ENCODE measurements around the gene ZNF264. TPM values are rescaled to one million over a fixed set of nuclear protein-coding genes. Genes with fewer than 3 reads are reported as not detected.
"Not testable (repeated sequence)": the region's sequence is repeated elsewhere in the genome, so short reads cannot be mapped to it uniquely, and the experiment has no call there.

ZNF264 gene
- total and polyA plus RNA-seq, 2 donors, result 6.3 to 27.8 TPM

GRCh38 chr19:57240311-57241090 is 49.2 kb downstream of the ZNF264 start, which contains the start of gene ZNF805:
Gene ZNF805 (plus strand): TSS chr19:57240632. CDS start chr19:57240892, 260 bp downstream.
- peak within 1 kb of the TSS; percentile 65 to 92 for H3K4me3 ChIP-seq (ENCODE audit: low read length in 2 of 2)
- DNase-seq (ENCODE audit: low read depth in 6 of 9, low spot score in 9 of 9), result peak; percentile 91 to 99 (median 95)
- no peaks in the 10 kb centered on the region for H3K27me3 ChIP-seq (ENCODE audit: control insufficient read depth in 2 of 2, insufficient read depth in 1 of 2, low read length in 1 of 2)
- peaks cover 13 to 17% of the 10 kb centered on the region in 2 donors for H3K4me1 ChIP-seq (ENCODE audit: control insufficient read depth in 2 of 2, insufficient read depth in 2 of 2, low read length in 2 of 2)
- peak within 1 kb of the TSS; percentile 85 to 89 for H3K27ac ChIP-seq (ENCODE audit: low read depth in 1 of 2, low read length in 1 of 2)
- under 1% methylated on average over 61 of the region's 61 CpGs for WGBS
- H3K9me3 ChIP-seq (ENCODE audit: control insufficient read depth in 2 of 2, insufficient read depth in 1 of 2, low read length in 1 of 2), result no peaks in the 10 kb centered on the region
- H3K36me3 ChIP-seq (ENCODE audit: control insufficient read depth in 2 of 2, insufficient read depth in 2 of 2, low read length in 1 of 2), result peaks cover 10 to 13% of the 10 kb centered on the region in 2 donors

GRCh38 chr19:57241176-57241575 is 49.9 kb downstream of the ZNF264 start:
- 38% methylated on average over 7 of the region's 7 CpGs for WGBS
- H3K27ac ChIP-seq (ENCODE audit: low read depth in 1 of 2, low read length in 1 of 2), result peak overlapping the region; percentile 85 to 89
- H3K36me3 ChIP-seq (ENCODE audit: control insufficient read depth in 2 of 2, insufficient read depth in 2 of 2, low read length in 1 of 2), result peaks cover 10 to 17% of the 10 kb centered on the region in 2 donors
- DNase-seq (ENCODE audit: low read depth in 6 of 9, low spot score in 9 of 9), result peak in 1 of 9 donors; percentile 8
- peak overlapping the region; percentile 65 to 92 for H3K4me3 ChIP-seq (ENCODE audit: low read length in 2 of 2)
- H3K4me1 ChIP-seq (ENCODE audit: control insufficient read depth in 2 of 2, insufficient read depth in 2 of 2, low read length in 2 of 2), result peaks cover 13 to 17% of the 10 kb centered on the region in 2 donors
- H3K27me3 ChIP-seq (ENCODE audit: control insufficient read depth in 2 of 2, insufficient read depth in 1 of 2, low read length in 1 of 2), result no peaks in the 10 kb centered on the region
- H3K9me3 ChIP-seq (ENCODE audit: control insufficient read depth in 2 of 2, insufficient read depth in 1 of 2, low read length in 1 of 2), result no peaks in the 10 kb centered on the region

- no peak overlapping the region for H3K27ac ChIP-seq (ENCODE audit: low read depth in 1 of 2, low read length in 1 of 2)
- no peaks in the 10 kb centered on the region for H3K27me3 ChIP-seq (ENCODE audit: control insufficient read depth in 2 of 2, insufficient read depth in 1 of 2, low read length in 1 of 2)
- H3K4me1 ChIP-seq (ENCODE audit: control insufficient read depth in 2 of 2, insufficient read depth in 2 of 2, low read length in 2 of 2), result peaks cover 13 to 17% of the 10 kb centered on the region in 2 donors
- H3K9me3 ChIP-seq (ENCODE audit: control insufficient read depth in 2 of 2, insufficient read depth in 1 of 2, low read length in 1 of 2), result no peaks in the 10 kb centered on the region
- H3K36me3 ChIP-seq (ENCODE audit: control insufficient read depth in 2 of 2, insufficient read depth in 2 of 2, low read length in 1 of 2), result peaks cover 14 to 26% of the 10 kb centered on the region in 2 donors
- WGBS, result 97% methylated on average over 5 of the region's 5 CpGs
- no peak for DNase-seq (ENCODE audit: low read depth in 6 of 9, low spot score in 9 of 9)
- no peak overlapping the region for H3K4me3 ChIP-seq (ENCODE audit: low read length in 2 of 2)
These were observed 51.5 kb downstream of the ZNF264 start for GRCh38 chr19:57242821-57243220.

- DNase-seq (ENCODE audit: low read depth in 6 of 9, low spot score in 9 of 9), result no peak
- Histone ChIP-seq H3K27ac (ENCODE audit: low read depth in 1 of 2, low read length in 1 of 2) (no peak overlapping the region), H3K36me3 (ENCODE audit: control insufficient read depth in 2 of 2, insufficient read depth in 2 of 2, low read length in 1 of 2) (peaks cover 26 to 36% of the 10 kb centered on the region in 2 donors), H3K27me3 (ENCODE audit: control insufficient read depth in 2 of 2, insufficient read depth in 1 of 2, low read length in 1 of 2) (no peaks in the 10 kb centered on the region), H3K4me1 (ENCODE audit: control insufficient read depth in 2 of 2, insufficient read depth in 2 of 2, low read length in 2 of 2) (peaks cover 13 to 17% of the 10 kb centered on the region in 2 donors), H3K9me3 (ENCODE audit: control insufficient read depth in 2 of 2, insufficient read depth in 1 of 2, low read length in 1 of 2) (no peaks in the 10 kb centered on the region), H3K4me3 (ENCODE audit: low read length in 2 of 2) (no peak overlapping the region)
- WGBS, result 86% methylated on average over 5 of the region's 5 CpGs
These were observed 53.2 kb downstream of the ZNF264 start for GRCh38 chr19:57244513-57244912.

- peaks cover 28 to 37% of the 10 kb centered on the region in 2 donors for H3K36me3 ChIP-seq (ENCODE audit: control insufficient read depth in 2 of 2, insufficient read depth in 2 of 2, low read length in 1 of 2)
These were observed 53.8 kb downstream of the ZNF264 start for GRCh38 chr19:57245066-57245465.

GRCh38 chr19:57245959-57246358 is 54.7 kb downstream of the ZNF264 start:
- peaks cover 8 to 11% of the 10 kb centered on the region in 2 donors for H3K4me1 ChIP-seq (ENCODE audit: control insufficient read depth in 2 of 2, insufficient read depth in 2 of 2, low read length in 2 of 2)
- H3K27me3 ChIP-seq (ENCODE audit: control insufficient read depth in 2 of 2, insufficient read depth in 1 of 2, low read length in 1 of 2), result no peaks in the 10 kb centered on the region
- no peak for DNase-seq (ENCODE audit: low read depth in 6 of 9, low spot score in 9 of 9)
- 94% methylated on average over 6 of the region's 6 CpGs for WGBS
- H3K4me3 ChIP-seq (ENCODE audit: low read length in 2 of 2), result no peak overlapping the region
- H3K27ac ChIP-seq (ENCODE audit: low read depth in 1 of 2, low read length in 1 of 2), result no peak overlapping the region
- no peaks in the 10 kb centered on the region for H3K9me3 ChIP-seq (ENCODE audit: control insufficient read depth in 2 of 2, insufficient read depth in 1 of 2, low read length in 1 of 2)
- peaks cover 30 to 43% of the 10 kb centered on the region in 2 donors for H3K36me3 ChIP-seq (ENCODE audit: control insufficient read depth in 2 of 2, insufficient read depth in 2 of 2, low read length in 1 of 2)

More at GRCh38 chr19:57245066-57245465, 53.8 kb downstream of the ZNF264 start:
- 98% methylated on average over 5 of the region's 5 CpGs for WGBS
- H3K27ac ChIP-seq (ENCODE audit: low read depth in 1 of 2, low read length in 1 of 2), result no peak overlapping the region
- no peaks in the 10 kb centered on the region for H3K27me3 ChIP-seq (ENCODE audit: control insufficient read depth in 2 of 2, insufficient read depth in 1 of 2, low read length in 1 of 2)
- no peaks in the 10 kb centered on the region for H3K9me3 ChIP-seq (ENCODE audit: control insufficient read depth in 2 of 2, insufficient read depth in 1 of 2, low read length in 1 of 2)
- peaks cover 8 to 13% of the 10 kb centered on the region in 2 donors for H3K4me1 ChIP-seq (ENCODE audit: control insufficient read depth in 2 of 2, insufficient read depth in 2 of 2, low read length in 2 of 2)
- H3K4me3 ChIP-seq (ENCODE audit: low read length in 2 of 2), result no peak overlapping the region
- no peak for DNase-seq (ENCODE audit: low read depth in 6 of 9, low spot score in 9 of 9)

GRCh38 chr19:57248646-57249045 is 57.3 kb downstream of the ZNF264 start:
- Histone ChIP-seq H3K27me3 (ENCODE audit: control insufficient read depth in 2 of 2, insufficient read depth in 1 of 2, low read length in 1 of 2) (no peaks in the 10 kb centered on the region), H3K4me3 (ENCODE audit: low read length in 2 of 2) (no peak overlapping the region), H3K9me3 (ENCODE audit: control insufficient read depth in 2 of 2, insufficient read depth in 1 of 2, low read length in 1 of 2) (no peaks in the 10 kb centered on the region), H3K36me3 (ENCODE audit: control insufficient read depth in 2 of 2, insufficient read depth in 2 of 2, low read length in 1 of 2) (peaks cover 41 to 53% of the 10 kb centered on the region in 2 donors), H3K27ac (ENCODE audit: low read depth in 1 of 2, low read length in 1 of 2) (no peak overlapping the region), H3K4me1 (ENCODE audit: control insufficient read depth in 2 of 2, insufficient read depth in 2 of 2, low read length in 2 of 2) (no peaks in the 10 kb centered on the region)
- no peak for DNase-seq (ENCODE audit: low read depth in 6 of 9, low spot score in 9 of 9)
- WGBS, result 89% methylated on average over 6 of the region's 6 CpGs

- Histone ChIP-seq H3K9me3 (ENCODE audit: control insufficient read depth in 2 of 2, insufficient read depth in 1 of 2, low read length in 1 of 2) (no peaks in the 10 kb centered on the region), H3K4me3 (ENCODE audit: low read length in 2 of 2) (no peak overlapping the region), H3K27ac (ENCODE audit: low read depth in 1 of 2, low read length in 1 of 2) (no peak overlapping the region), H3K36me3 (ENCODE audit: control insufficient read depth in 2 of 2, insufficient read depth in 2 of 2, low read length in 1 of 2) (peaks cover 44 to 56% of the 10 kb centered on the region in 2 donors), H3K4me1 (ENCODE audit: control insufficient read depth in 2 of 2, insufficient read depth in 2 of 2, low read length in 2 of 2) (no peaks in the 10 kb centered on the region), H3K27me3 (ENCODE audit: control insufficient read depth in 2 of 2, insufficient read depth in 1 of 2, low read length in 1 of 2) (no peaks in the 10 kb centered on the region)
- 47% methylated on average over 1 of the region's 1 CpG for WGBS
- no peak for DNase-seq (ENCODE audit: low read depth in 6 of 9, low spot score in 9 of 9)
These were observed 58.0 kb downstream of the ZNF264 start for GRCh38 chr19:57249329-57249728.

- 98% methylated on average over 11 of the region's 11 CpGs for WGBS
- not testable (repeated sequence) for H3K9me3 ChIP-seq (ENCODE audit: control insufficient read depth in 2 of 2, insufficient read depth in 1 of 2, low read length in 1 of 2)
These were observed 62.5 kb downstream of the ZNF264 start for GRCh38 chr19:57253767-57254166.

More at GRCh38 chr19:57253767-57254166, 62.5 kb downstream of the ZNF264 start:
- not testable (repeated sequence) for DNase-seq (ENCODE audit: low read depth in 6 of 9, low spot score in 9 of 9); H3K27me3 ChIP-seq (ENCODE audit: control insufficient read depth in 2 of 2, insufficient read depth in 1 of 2, low read length in 1 of 2); H3K4me3 ChIP-seq (ENCODE audit: low read length in 2 of 2); H3K27ac ChIP-seq (ENCODE audit: low read depth in 1 of 2, low read length in 1 of 2); H3K4me1 ChIP-seq (ENCODE audit: control insufficient read depth in 2 of 2, insufficient read depth in 2 of 2, low read length in 2 of 2)
- H3K36me3 ChIP-seq (ENCODE audit: control insufficient read depth in 2 of 2, insufficient read depth in 2 of 2, low read length in 1 of 2), result peaks cover 32% of the 10 kb centered on the region in 2 donors

All from thymus (tissue), 11 donors.